Colonic mucosa (tissue), 4 donors: ENCODE data around the gene IDH3G. TPM values are rescaled to one million over a fixed set of nuclear protein-coding genes. Genes with fewer than 3 reads are reported as not detected.

Experiments
- DNase-seq: peaks from one replicate; pipeline ENCODE4 v3.0.0-alpha.2; 2020
- H3K27ac ChIP-seq: fragments of 200-600 bp; one replicate; pipeline ENCODE4 v1.8.0; 2021
- H3K27me3 ChIP-seq: fragments of 200-600 bp; one replicate; pipeline ENCODE4 v1.8.0; 2021
- H3K36me3 ChIP-seq: fragments of 200-600 bp; one replicate; pipeline ENCODE4 v1.8.0; 2021
- H3K4me1 ChIP-seq: fragments of 200-600 bp; one replicate; pipeline ENCODE4 v1.8.0; 2021; ENCODE audit warnings: mild to moderate bottlenecking
- H3K4me3 ChIP-seq: fragments of 200-600 bp; one replicate; pipeline ENCODE4 v1.8.0; 2021
- H3K9ac ChIP-seq, 2 donors: one replicate each; pipeline ENCODE4 v1.7.0; 2013; ENCODE audit warnings: control low read depth in 2 of 2, low read depth in 2 of 2, low read length in 2 of 2
- H3K9me3 ChIP-seq: fragments of 200-600 bp; one replicate; pipeline ENCODE4 v1.8.0; 2021
- CTCF ChIP-seq: fragments of 200-600 bp; IDR thresholded peaks from one replicate; pipeline ENCODE4 v1.8.0; 2022; ENCODE audit warnings: antibody characterized with exemption, mild to moderate bottlenecking
- intact Hi-C: fragments of 100-400 bp; cut with DNase I; formaldehyde crosslinking; loops from one replicate; pipeline ENCODE4 v1.14.1; 2022
- total RNA-seq, 2 donors: library from RNA; stranded (reverse); fragmentation: NEBNext Ultra II Directional in 1 of 2; extraction: Animal tissue kit (Norgen Biotek cat#: 25700) in 1 of 2; gene quantifications; one replicate each; pipeline ENCODE4 v1.2.1, GENCODE V29; 2021
- donor health status: healthy.
- donor health status: DM: no; HTN: no; CAD: no.
- donor health status: DM: no; HTN: no; CAD: no.

IDH3G gene
- total RNA-seq, 2 donors from 2014 or later: 80.6 to 92.6 TPM

DNA sequence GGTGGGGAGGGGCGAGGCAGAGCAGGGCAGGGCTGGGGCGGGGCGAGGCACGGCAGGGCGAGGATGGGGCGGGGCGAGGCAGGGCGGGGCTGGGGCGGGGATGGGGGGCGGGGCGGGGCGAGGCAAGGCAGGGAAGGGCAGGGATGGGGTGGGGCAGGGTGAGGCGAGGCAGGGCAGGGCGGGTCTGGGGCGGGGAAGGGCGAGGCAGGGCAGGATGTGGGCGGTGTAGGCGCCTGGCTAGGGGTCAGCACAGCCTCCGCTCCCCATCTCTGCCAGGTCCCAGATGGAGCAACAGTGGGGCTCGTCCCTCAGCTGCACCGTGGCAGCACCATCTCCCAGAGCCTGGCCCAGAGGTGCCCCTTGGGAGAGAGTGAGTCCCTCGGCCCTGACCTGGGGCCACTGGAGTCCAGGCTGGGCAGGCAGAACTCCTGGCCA, 17.5 kb downstream of the IDH3G start:
- intact Hi-C loops: no loop called here
- Histone ChIP-seq H3K9me3 (no peaks in the 10 kb centered on the region), H3K36me3 (no peaks in the 10 kb centered on the region), H3K4me1 (no peaks in the 10 kb centered on the region), H3K4me3 (no peak overlapping the region), H3K27ac (no peak overlapping the region), H3K27me3 (peaks cover 6% of the 10 kb centered on the region), H3K9ac (no peak overlapping the region)
- no peak for TF ChIP-seq CTCF
- DNase-seq: no peak

DNA sequence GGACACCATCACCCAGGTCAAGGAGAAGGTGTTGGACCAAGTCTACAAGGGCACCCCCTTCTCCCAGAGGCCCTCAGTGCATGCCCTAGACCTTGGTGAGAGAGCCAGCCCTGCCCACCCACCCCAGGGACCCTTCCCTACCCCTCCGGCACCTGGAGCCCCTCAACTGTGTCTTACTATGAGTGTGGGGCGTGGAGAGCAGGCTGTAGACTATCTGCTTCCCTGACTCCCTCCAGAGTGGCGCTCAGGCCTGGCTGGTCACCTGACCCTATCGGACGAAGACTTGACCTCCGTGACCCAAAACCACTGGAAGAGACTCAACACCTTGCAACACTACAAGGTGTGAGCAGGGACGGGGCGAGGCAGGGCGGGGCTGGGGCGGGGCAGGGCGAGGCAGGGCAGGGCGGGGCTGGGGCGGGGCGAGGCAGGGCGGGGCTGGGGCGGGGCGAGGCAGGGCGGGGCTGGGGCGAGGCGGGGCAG, 18.0 kb downstream of the IDH3G start:
- Histone ChIP-seq H3K9me3 (no peaks in the 10 kb centered on the region), H3K27ac (no peak overlapping the region), H3K9ac (no peak overlapping the region), H3K27me3 (peaks cover 9% of the 10 kb centered on the region), H3K36me3 (no peaks in the 10 kb centered on the region), H3K4me3 (no peak overlapping the region), H3K4me1 (no peaks in the 10 kb centered on the region)
- no peak for DNase-seq
- TF ChIP-seq CTCF: no peak
- intact Hi-C loops: no loop called here

DNA sequence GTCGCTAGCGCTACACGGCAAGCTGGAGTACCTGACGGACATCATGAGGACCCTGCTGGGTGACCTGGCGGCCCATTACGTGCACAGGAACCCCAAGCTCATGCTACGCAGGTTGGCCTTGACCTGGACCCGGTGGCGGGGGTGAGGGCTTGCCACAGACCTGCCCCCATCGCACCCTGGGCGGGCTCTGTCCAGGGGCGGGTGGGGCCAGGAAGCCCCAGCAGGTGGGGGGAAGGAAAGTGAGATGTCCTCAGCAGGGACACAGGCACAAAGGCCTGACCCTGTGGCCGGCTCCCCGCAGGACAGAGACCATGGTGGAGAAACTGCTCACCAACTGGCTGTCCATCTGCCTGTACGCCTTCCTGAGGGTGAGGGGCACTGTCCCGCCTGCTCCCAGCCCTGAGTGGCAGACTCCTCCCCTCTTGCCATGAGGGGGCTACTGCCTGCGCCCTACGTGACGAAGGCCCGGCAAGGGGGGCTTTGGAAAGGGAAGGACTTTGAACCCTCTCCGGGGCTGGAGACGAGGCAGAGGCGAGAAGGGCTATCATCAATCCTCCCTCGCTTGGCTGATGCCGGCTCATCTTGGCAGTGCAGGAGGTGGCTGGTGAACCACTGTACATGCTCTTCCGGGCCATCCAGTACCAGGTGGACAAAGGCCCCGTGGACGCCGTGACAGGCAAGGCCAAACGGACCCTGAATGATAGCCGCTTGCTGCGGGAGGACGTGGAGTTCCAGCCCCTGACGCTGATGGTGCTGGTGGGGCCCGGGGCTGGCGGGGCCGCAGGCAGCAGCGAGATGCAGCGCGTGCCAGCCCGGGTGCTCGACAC, 18.7 kb downstream of the IDH3G start:
- no peak for DNase-seq
- no peak for TF ChIP-seq CTCF
- intact Hi-C loops: no loop called here
- no peak overlapping the region for H3K27ac ChIP-seq
- H3K36me3 ChIP-seq: no peaks in the 10 kb centered on the region
- no peak overlapping the region for H3K9ac ChIP-seq
- no peak overlapping the region for H3K4me3 ChIP-seq
- peaks cover 4% of the 10 kb centered on the region for H3K27me3 ChIP-seq
- H3K4me1 ChIP-seq: no peaks in the 10 kb centered on the region
- no peaks in the 10 kb centered on the region for H3K9me3 ChIP-seq

- intact Hi-C loops: no loop called here
- no peaks in the 10 kb centered on the region for H3K4me1 ChIP-seq
- no peaks in the 10 kb centered on the region for H3K9me3 ChIP-seq
- no peak for TF ChIP-seq CTCF
- peaks cover 3% of the 10 kb centered on the region for H3K27me3 ChIP-seq
- H3K4me3 ChIP-seq: no peak overlapping the region
- no peaks in the 10 kb centered on the region for H3K36me3 ChIP-seq
- DNase-seq: no peak
- H3K9ac ChIP-seq: no peak overlapping the region
- H3K27ac ChIP-seq: no peak overlapping the region
These were observed 19.4 kb downstream of the IDH3G start for GRCh38 chrX:153774576-153775292.

DNA sequence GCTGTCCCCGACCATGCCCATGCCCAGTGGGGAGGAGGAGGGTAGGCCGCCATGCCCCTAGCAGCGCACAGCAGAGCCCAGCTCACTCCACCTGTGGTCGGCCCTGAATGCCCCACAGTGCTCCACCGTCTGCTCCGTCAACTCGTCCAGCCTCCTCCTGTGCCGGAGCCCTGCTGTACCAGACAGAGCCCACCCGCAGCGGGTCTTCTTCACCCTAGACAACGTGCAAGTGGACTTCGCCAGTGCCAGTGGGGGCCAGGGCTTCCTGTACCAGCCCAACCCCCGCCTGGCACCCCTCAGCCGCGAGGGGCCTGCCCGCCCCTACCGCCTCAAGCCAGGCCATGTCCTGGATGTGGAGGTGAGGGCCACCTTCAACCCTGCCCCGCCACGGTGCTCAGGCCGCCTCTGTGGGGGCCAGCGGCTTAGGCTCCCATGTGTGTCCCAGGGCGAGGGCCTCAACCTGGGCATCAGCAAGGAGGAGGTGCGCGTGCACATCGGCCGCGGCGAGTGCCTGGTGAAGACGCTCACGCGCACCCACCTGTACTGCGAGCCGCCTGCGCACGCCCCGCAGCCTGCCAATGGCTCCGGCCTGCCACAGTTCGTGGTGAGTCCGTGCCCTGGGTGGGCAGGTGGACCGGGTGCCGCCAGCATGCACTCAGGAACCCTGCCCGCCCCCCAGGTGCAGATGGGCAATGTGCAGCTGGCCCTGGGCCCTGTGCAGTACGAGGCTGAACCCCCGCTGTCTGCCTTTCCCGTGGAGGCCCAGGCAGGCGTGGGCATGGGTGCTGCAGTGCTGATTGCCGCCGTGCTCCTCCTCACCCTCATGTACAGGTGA, 20.2 kb downstream of the IDH3G start:
- no peak overlapping the region for H3K9ac ChIP-seq
- H3K36me3 ChIP-seq: no peaks in the 10 kb centered on the region
- DNase-seq: no peak
- no peaks in the 10 kb centered on the region for H3K4me1 ChIP-seq
- H3K4me3 ChIP-seq: no peak overlapping the region
- no peak overlapping the region for H3K27ac ChIP-seq
- no peak for TF ChIP-seq CTCF
- intact Hi-C loops: no loop called here
- no peaks in the 10 kb centered on the region for H3K9me3 ChIP-seq
- H3K27me3 ChIP-seq: peaks cover 3% of the 10 kb centered on the region
